ENCODE results near the gene UGGT1. TPM values are rescaled to one million over a fixed set of nuclear protein-coding genes. Genes with fewer than 3 reads are reported as not detected.

UGGT1 gene
- total RNA-seq, 1 experiment from 2014 or later: 51.8 TPM

DNA sequence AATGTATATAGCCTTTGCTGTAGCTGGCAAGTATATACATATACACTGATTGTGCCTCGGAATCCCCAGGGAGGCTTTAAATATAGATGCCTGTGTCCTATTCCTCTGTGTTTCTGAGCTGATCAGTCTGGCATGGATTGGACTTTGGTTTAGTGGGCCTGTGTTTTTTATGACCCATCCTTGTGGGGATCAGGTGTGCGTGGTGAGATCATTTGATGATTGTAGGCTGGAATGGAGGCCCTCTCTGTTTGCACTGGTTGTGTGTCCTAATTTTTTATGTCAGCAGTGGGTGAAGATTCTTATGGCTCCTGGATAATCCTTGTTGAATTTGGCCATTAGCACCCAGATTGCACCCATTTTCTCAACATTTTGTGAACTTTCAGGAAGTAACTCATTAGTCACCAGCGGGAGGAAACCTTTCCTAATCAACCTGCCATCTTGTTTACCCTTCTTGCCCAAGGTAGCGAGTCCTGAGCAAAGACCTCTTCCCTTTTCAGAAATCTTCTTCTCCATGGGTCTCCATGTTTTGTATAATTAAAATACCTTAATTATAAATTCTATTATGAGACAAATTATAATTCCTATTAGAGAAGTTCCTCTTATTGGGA is 75.8 kb downstream of the UGGT1 start:
- DNase-seq (ENCODE audit: low read depth, low spot score): no peak
- CTCF ChIA-PET: no interaction called here
- RAD21 ChIA-PET (ENCODE audit: low non-redundant PET in 1 of 2, low total read pairs in 2 of 2, uncharacterized antibody in 2 of 2, unreplicated experiment in 2 of 2): no interaction called here
- Histone ChIP-seq H3K9ac (ENCODE audit: low read length) (no peak overlapping the region), H2AFZ (ENCODE audit: low read depth, low read length, poor library complexity, severe bottlenecking) (no peak overlapping the region), H3K9me2 (ENCODE audit: insufficient read depth) (no peaks in the 10 kb centered on the region), H3K36me3 (ENCODE audit: control insufficient read depth in 1 of 2, insufficient read depth in 2 of 2, low read length in 2 of 2) (peaks cover 10 to 42% of the 10 kb centered on the region in 2 experiments), H4K20me1 (ENCODE audit: insufficient read depth) (no peaks in the 10 kb centered on the region), H3K4me3 (replicated peaks in 1 of 2; ENCODE audit: low read depth in 1 of 2, low read length in 2 of 2) (no peak overlapping the region), H3K27me3 (ENCODE audit: insufficient read depth, low read length) (no peaks in the 10 kb centered on the region), H3K27ac (ENCODE audit: low read depth, low read length) (no peak overlapping the region), H3K4me2 (ENCODE audit: low read length) (no peak overlapping the region), H3K4me1 (ENCODE audit: control insufficient read depth in 1 of 2, insufficient read depth in 2 of 2, low read length in 2 of 2) (no peaks in the 10 kb centered on the region), H3K9me3 (ENCODE audit: control insufficient read depth in 1 of 2, insufficient read depth in 1 of 2, low read depth in 1 of 2, low read length in 2 of 2) (no peaks in the 10 kb centered on the region), H3K79me2 (ENCODE audit: insufficient read depth, low read length) (no peaks in the 10 kb centered on the region)
- ATAC-seq: no peak
- POLR2A ChIA-PET: no interaction called here
- no TSS peak for BruUV-seq (replicated peaks)
- intact Hi-C loops (cut with micrococcal nuclease): no loop called here
- TF ChIP-seq EZH2 (IDR thresholded peaks at IDR 0.05) (no peak), JUND (IDR thresholded peaks at IDR 0.05) (no peak), CBX3 (IDR thresholded peaks at IDR 0.05; ENCODE audit: low read depth) (no peak), ELF1 (IDR thresholded peaks at IDR 0.05; ENCODE audit: borderline replicate concordance, low read depth) (no peak), SRF (IDR thresholded peaks at IDR 0.05; ENCODE audit: low read depth) (no peak), SIN3A (IDR thresholded peaks at IDR 0.05; ENCODE audit: low read depth) (no peak), EZH2phosphoT487 (IDR thresholded peaks at IDR 0.05; ENCODE audit: borderline replicate concordance) (no peak), POLR2A (IDR thresholded peaks at IDR 0.05; ENCODE audit: borderline replicate concordance, extremely low read depth, insufficient read depth, insufficient read length) (no peak), TCF7L2 (IDR thresholded peaks at IDR 0.05; ENCODE audit: borderline replicate concordance, extremely low read depth, insufficient read depth, insufficient read length) (no peak), ZNF274 (IDR thresholded peaks at IDR 0.05; ENCODE audit: low read depth, low read length) (no peak), ZFX (IDR thresholded peaks at IDR 0.05) (no peak), CEBPB (IDR thresholded peaks at IDR 0.05; ENCODE audit: low read depth) (no peak), EGR1 (IDR thresholded peaks at IDR 0.05; ENCODE audit: low read depth) (no peak), FOSL1 (IDR thresholded peaks at IDR 0.05; ENCODE audit: low read depth) (no peak)
- TF ChIP-seq, protein P1, sequence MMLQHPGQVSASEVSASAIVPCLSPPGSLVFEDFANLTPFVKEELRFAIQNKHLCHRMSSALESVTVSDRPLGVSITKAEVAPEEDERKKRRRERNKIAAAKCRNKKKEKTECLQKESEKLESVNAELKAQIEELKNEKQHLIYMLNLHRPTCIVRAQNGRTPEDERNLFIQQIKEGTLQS (IDR thresholded peaks at IDR 0.05): no peak
- TF ChIP-seq, protein P2, sequence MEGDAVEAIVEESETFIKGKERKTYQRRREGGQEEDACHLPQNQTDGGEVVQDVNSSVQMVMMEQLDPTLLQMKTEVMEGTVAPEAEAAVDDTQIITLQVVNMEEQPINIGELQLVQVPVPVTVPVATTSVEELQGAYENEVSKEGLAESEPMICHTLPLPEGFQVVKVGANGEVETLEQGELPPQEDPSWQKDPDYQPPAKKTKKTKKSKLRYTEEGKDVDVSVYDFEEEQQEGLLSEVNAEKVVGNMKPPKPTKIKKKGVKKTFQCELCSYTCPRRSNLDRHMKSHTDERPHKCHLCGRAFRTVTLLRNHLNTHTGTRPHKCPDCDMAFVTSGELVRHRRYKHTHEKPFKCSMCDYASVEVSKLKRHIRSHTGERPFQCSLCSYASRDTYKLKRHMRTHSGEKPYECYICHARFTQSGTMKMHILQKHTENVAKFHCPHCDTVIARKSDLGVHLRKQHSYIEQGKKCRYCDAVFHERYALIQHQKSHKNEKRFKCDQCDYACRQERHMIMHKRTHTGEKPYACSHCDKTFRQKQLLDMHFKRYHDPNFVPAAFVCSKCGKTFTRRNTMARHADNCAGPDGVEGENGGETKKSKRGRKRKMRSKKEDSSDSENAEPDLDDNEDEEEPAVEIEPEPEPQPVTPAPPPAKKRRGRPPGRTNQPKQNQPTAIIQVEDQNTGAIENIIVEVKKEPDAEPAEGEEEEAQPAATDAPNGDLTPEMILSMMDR (IDR thresholded peaks at IDR 0.05 in 2 of 3, conservative IDR thresholded peaks at IDR 0.05 in 1 of 3; ENCODE audit: borderline replicate concordance in 1 of 3, insufficient read depth in 1 of 3, low read depth in 2 of 3, low read length in 2 of 3): no peak
- TF ChIP-seq, protein P3, sequence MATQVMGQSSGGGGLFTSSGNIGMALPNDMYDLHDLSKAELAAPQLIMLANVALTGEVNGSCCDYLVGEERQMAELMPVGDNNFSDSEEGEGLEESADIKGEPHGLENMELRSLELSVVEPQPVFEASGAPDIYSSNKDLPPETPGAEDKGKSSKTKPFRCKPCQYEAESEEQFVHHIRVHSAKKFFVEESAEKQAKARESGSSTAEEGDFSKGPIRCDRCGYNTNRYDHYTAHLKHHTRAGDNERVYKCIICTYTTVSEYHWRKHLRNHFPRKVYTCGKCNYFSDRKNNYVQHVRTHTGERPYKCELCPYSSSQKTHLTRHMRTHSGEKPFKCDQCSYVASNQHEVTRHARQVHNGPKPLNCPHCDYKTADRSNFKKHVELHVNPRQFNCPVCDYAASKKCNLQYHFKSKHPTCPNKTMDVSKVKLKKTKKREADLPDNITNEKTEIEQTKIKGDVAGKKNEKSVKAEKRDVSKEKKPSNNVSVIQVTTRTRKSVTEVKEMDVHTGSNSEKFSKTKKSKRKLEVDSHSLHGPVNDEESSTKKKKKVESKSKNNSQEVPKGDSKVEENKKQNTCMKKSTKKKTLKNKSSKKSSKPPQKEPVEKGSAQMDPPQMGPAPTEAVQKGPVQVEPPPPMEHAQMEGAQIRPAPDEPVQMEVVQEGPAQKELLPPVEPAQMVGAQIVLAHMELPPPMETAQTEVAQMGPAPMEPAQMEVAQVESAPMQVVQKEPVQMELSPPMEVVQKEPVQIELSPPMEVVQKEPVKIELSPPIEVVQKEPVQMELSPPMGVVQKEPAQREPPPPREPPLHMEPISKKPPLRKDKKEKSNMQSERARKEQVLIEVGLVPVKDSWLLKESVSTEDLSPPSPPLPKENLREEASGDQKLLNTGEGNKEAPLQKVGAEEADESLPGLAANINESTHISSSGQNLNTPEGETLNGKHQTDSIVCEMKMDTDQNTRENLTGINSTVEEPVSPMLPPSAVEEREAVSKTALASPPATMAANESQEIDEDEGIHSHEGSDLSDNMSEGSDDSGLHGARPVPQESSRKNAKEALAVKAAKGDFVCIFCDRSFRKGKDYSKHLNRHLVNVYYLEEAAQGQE (IDR thresholded peaks at IDR 0.05; ENCODE audit: low read depth): no peak
- TF ChIP-seq, protein P4, sequence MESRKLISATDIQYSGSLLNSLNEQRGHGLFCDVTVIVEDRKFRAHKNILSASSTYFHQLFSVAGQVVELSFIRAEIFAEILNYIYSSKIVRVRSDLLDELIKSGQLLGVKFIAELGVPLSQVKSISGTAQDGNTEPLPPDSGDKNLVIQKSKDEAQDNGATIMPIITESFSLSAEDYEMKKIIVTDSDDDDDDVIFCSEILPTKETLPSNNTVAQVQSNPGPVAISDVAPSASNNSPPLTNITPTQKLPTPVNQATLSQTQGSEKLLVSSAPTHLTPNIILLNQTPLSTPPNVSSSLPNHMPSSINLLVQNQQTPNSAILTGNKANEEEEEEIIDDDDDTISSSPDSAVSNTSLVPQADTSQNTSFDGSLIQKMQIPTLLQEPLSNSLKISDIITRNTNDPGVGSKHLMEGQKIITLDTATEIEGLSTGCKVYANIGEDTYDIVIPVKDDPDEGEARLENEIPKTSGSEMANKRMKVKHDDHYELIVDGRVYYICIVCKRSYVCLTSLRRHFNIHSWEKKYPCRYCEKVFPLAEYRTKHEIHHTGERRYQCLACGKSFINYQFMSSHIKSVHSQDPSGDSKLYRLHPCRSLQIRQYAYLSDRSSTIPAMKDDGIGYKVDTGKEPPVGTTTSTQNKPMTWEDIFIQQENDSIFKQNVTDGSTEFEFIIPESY (IDR thresholded peaks at IDR 0.05; ENCODE audit: extremely low read depth, insufficient replicate concordance, low read length): no peak
- TF ChIP-seq, protein P5, sequence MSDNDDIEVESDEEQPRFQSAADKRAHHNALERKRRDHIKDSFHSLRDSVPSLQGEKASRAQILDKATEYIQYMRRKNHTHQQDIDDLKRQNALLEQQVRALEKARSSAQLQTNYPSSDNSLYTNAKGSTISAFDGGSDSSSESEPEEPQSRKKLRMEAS (IDR thresholded peaks at IDR 0.05): no peak

Measured in HCT116 (cell line).